ENCODE data around the gene KARS1.
A peak's percentile ranks its signal among the peaks of the same experiment; 100 is the strongest.

Gene KARS1

GRCh38 chr16:75647492-75648264 lies at the start of gene KARS1, which contains the start of gene TERF2IP:
TSS of gene KARS1 (minus strand) at chr16:75647665. CDS start at chr16:75647639, 26 bp downstream.
TSS of gene TERF2IP (plus strand) at chr16:75647773. CDS start at chr16:75647883, 110 bp downstream.
- peak; percentile 94 for DNase-seq (ENCODE audit: low read depth)

GRCh38 chr16:75695708-75696107 lies 48.2 kb upstream of the KARS1 start:
- DNase-seq (ENCODE audit: low read depth): no peak

GRCh38 chr16:75687361-75687760 lies 39.9 kb upstream of the KARS1 start:
- no peak for DNase-seq (ENCODE audit: low read depth)

DNA sequence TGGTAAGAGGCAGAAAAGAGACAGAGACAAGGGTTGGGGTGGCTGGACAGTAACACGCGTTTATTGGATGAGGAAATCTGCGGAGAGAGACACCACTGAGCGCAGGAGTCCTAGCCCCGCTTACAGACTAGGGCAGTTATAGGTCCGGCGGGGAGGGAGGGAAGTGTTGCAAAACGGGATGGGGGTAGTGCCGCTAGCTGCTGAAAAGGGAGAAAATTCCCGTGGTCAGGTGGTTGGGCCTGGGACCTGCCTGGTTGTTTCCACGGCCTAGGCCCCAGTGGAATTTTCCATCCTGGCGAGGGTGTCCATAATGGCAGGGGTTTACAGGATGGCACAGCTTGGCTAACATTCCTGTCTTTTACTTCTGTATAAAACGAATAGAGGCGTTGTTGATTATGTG lies 34.8 kb upstream of the KARS1 start:
- DNase-seq (ENCODE audit: low read depth): no peak

GRCh38 chr16:75679366-75679765 lies 31.9 kb upstream of the KARS1 start:
- DNase-seq (ENCODE audit: low read depth): no peak

DNA sequence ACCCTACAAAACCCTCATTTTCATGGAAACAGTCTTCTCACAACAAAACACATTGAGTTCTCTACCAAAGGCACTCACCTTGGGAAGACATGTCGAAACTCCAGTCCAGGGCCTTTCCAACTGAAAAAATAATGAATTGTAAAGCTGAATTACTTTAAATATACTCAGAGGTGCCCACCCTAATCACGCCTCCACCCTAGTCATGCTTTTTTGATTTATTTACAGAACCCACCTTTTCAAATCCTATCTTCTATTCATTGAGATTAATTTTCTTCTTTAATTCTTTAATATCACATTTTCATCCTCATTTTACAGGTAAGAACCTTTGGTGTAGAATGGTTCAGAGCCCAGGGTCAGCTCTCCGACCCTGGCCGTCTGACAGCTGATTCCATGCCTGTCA lies 29.4 kb upstream of the KARS1 start, which contains the start of gene CPHXL2:
TSS of gene CPHXL2 (minus strand) at position 101 of the 400 bp plus-strand sequence. CDS start at position 91, 10 bp downstream.
- no peak for DNase-seq (ENCODE audit: low read depth)

GRCh38 chr16:75667503-75667902 lies 20.0 kb upstream of the KARS1 start:
- no peak for DNase-seq (ENCODE audit: low read depth)

DNA sequence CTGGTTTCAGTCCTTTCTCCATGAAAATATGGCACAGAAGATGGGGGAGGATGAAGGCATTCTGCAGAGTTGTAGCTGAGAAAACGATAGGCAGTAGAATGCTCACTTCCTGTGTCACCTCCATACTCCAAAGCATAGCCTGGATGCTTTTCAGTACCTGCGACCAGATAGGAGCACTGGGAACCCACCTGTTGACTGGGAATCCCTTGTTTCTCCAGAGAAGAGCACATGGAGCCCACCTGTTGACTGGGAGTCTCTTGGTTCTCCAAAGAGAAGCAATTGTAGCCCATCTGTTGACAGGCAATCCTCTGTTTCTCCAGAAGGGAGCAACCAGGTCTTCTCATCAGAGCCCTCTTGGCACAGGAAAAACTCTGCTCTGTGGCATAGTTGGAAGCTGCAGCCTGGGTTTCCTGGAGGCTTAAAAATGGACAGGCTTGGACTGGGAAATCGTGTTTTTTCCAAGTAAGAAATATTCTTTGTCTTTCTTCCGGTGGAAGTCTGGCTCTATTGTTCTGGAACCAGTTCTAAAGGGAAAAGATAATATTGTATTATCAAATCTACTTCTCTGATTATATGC lies 13.3 kb upstream of the KARS1 start:
- no peak for DNase-seq (ENCODE audit: low read depth)

- DNase-seq (ENCODE audit: low read depth): no peak
Observed at GRCh38 chr16:75660321-75660720, 12.9 kb upstream of the KARS1 start.

DNA sequence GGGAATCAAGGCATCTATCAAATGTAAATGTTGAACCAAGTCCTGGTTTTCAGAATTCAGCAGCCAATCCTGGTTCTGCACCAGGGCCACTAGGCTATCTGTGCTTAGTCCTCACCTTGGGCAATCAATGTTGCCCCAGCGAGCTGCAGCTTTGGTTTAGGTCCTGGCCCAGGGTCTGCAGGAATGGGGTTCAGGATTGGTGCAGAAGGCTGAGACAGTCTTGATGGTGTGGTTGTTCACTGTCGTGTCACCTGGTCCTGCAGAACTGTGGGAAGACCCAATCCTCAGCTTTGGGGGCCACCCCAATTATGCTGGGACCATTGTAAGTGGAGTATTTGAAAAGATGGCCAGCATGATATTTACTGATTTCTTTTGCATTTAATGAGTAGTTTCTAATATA lies 10.7 kb upstream of the KARS1 start:
- DNase-seq (ENCODE audit: low read depth): no peak

GRCh38 chr16:75653922-75654321 lies 6.5 kb upstream of the KARS1 start:
- DNase-seq (ENCODE audit: low read depth): no peak

DNA sequence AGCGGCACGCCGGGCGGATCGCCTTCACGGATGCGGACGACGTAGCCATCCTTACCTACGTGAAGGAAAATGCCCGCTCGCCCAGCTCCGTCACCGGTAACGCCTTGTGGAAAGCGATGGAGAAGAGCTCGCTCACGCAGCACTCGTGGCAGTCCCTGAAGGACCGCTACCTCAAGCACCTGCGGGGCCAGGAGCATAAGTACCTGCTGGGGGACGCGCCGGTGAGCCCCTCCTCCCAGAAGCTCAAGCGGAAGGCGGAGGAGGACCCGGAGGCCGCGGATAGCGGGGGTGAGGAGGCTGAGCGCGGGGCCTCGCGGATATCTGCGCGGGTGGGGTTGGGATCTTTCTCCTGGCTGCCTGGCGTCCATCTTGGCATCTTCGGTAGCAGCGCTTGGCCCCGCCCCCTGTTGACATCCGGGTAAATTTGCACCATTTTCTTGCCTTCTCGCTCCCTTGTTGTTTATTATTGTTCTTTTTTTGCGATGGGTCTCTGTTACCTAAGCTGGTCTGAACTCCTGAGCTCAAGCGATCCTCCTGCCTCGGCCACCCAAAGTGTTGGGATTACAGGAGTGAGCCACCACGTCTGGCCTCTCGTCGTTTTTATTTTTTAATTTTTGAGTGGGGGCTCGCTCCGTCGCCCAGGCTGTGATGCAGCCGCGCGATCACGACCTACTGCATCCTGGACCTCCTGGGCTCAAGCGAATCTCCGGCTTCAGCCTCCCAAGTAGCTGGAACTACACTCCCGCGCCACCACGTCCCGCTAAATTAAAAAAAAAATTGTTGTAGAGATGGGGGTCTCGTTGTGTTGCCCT lies 1.0 kb upstream of the KARS1 start:
- peak; percentile 84 for DNase-seq (ENCODE audit: low read depth)

GRCh38 chr16:75647112-75647491 lies 363 bp downstream of the KARS1 start:
- DNase-seq (ENCODE audit: low read depth): no peak

DNA sequence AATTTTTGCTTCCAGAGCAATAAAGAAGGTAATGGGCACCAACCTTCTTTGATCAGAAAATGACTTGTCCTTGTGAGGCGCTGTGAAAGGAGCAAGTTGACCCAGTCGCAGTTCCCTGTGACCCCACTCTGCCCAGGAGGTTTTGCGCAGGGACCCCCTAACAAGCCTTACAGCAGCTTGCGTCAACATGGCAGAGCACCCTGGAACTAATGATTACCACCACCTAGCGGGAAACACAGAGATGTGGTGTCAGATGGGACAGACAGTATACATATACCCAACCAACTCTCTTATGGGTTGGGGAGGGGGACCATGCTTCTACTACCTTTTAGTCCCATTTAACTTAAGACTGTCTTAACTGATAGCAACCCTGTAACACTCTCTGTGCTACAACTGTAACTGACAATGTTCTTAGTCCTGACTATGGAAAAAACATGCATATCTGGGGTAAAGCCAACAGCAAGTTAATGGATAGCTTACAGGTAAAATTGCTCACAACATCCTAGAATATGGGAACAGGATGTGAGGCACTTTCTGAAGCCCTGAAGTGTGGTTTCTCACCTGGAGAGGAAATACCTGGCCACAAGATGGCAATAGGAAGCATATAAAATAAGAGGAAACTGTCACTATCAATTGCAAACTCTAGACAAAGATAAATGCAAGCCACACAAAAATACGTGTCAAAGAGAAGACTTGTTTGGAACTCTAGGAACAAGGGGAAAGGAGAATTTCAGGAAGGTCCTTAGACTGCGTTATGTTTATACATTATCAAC lies 3.0 kb downstream of the KARS1 start:
- no peak for DNase-seq (ENCODE audit: low read depth)

- no peak for DNase-seq (ENCODE audit: low read depth)
Observed at GRCh38 chr16:75640598-75640997, 6.9 kb downstream of the KARS1 start.

GRCh38 chr16:75635036-75635435 lies 12.4 kb downstream of the KARS1 start:
- DNase-seq (ENCODE audit: low read depth): no peak

DNA sequence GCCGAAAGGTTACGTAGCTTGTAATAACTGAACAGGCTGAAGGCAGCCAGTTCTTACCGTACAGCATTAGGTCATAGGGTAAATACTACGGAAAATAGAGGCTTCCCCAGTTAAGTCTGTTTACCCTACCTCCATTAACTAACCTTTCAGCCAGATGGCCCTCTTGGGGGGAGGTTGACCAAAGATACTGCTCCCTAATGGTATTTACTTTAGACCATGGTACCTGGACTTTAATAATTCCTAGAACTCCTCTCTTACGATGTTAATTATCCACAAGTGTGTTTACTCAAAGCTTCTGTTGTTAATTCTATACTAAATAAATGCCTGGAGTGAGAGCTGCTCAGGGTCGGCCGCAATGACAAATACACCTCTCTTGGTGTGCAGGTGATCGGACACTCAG lies 14.6 kb downstream of the KARS1 start:
- no peak for DNase-seq (ENCODE audit: low read depth)

DNA sequence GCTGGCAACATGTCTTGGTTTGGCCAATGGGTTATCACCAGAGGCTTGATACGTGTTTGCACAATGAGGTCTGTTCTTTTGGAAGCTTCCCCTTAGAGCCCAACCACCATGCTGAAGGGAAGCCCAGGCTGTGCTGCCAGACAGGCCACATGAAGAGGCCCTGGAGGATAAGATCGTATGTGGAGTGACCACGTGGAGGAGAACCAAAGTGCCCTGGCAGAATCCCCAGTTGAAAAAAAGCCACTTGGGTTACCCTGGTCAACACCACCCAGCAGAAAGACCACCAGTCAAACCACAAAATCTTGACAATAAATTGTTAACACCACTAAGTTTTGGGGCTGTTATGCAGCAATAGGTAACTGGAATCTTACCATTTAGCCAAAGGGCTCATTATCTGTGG lies 17.4 kb downstream of the KARS1 start:
- DNase-seq (ENCODE audit: low read depth): no peak

GRCh38 chr16:75629132-75629531 lies 18.3 kb downstream of the KARS1 start:
- DNase-seq (ENCODE audit: low read depth): no peak

- DNase-seq (ENCODE audit: low read depth): no peak
Observed at GRCh38 chr16:75628351-75628750, 19.1 kb downstream of the KARS1 start.

- DNase-seq (ENCODE audit: low read depth): no peak
Observed at GRCh38 chr16:75627851-75628250, 19.6 kb downstream of the KARS1 start.

DNA sequence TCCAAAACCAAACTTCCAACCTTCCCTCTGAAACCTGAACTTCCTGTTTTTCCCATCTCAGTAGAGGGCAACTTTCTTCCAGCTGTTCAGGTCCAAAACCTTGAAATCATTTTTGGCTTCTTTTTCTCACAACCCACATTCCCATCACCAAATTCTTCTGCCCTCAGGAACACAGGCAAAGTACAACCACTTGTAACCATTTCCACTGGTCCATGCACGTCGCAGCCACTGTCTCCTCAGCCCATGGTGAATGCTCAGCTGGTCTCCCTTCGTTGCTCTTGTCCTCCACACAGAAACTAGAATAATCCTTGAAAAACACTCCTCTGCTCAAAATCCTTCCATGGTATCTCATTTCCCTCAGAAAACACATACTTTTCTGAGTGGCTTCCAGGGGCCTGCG lies 20.7 kb downstream of the KARS1 start:
- DNase-seq (ENCODE audit: low read depth): no peak
